SK-N-MC (cell line): ENCODE measurements around the gene KLF3.

Source experiments
- EZH2 ChIP-seq: fragments of 200-600 bp; sonication (generic); IDR thresholded peaks from one replicate; pipeline ENCODE4 v1.6.1; 2017; ENCODE audit warnings: antibody characterized with exemption
- FOXP2 ChIP-seq: optimal IDR thresholded peaks from 2 replicates; pipeline ENCODE3; 2011; ENCODE audit warnings: mild to moderate bottlenecking, moderate library complexity; ENCODE audit not compliant: insufficient read depth; ENCODE audit errors: extremely low read length, control extremely low read depth
- POLR2AphosphoS5 ChIP-seq: IDR thresholded peaks from 2 replicates; pipeline ENCODE4 v1.6.1; 2012; ENCODE audit warnings: mild to moderate bottlenecking, low read depth, low read length, borderline replicate concordance

- TF ChIP-seq EZH2 (no peak), POLR2AphosphoS5 (no peak), FOXP2 (no peak)
Observed at GRCh38 chr4:38728631-38729141, 64.7 kb downstream of the KLF3 start.
